ENCODE results near the gene ARIH2. TPM values are rescaled to one million over a fixed set of nuclear protein-coding genes. Genes with fewer than 3 reads are reported as not detected.

The ARIH2 gene
- total and polyA plus RNA-seq, 9 of the 15 experiments (the other 6 are each of a cell fraction or from before 2014, with no cell fraction given): 27.0 to 120 (median 108) TPM

GRCh38 chr3:48997714-48998637, 79.3 kb downstream of the ARIH2 start:
- H3K4me3 ChIP-seq: no peak overlapping the region
- no peaks in the 10 kb centered on the region for H4K20me1 ChIP-seq (replicated peaks; ENCODE audit: control insufficient read depth, insufficient read depth, low read length)
- intact Hi-C loops (cut with micrococcal nuclease): no loop called here
- no peaks in the 10 kb centered on the region for H3K36me3 ChIP-seq (ENCODE audit: control insufficient read depth, insufficient read depth, low read length)
- TF ChIP-seq ILK (tag; IDR thresholded peaks at IDR 0.05; ENCODE audit: borderline replicate concordance, low read depth) (no peak), RFX1 (IDR thresholded peaks at IDR 0.05) (peak; percentile 90), MYNN (IDR thresholded peaks at IDR 0.05) (peak; percentile 97), MYNN (CRISPR knock-in tag; IDR thresholded peaks at IDR 0.05) (no peak)
- H3K9ac ChIP-seq (ENCODE audit: insufficient read depth in 1 of 2, low read depth in 2 of 2, low read length in 2 of 2): peak overlapping the region in 1 of 2 experiments; percentile 76; a peak in 1 of 4 replicates
- peak; percentile 26; the same call in 2 of the 3 replicates for ATAC-seq
- no peaks in the 10 kb centered on the region for H3K9me1 ChIP-seq (ENCODE audit: control insufficient read depth, insufficient read depth, low read length)
- no peak overlapping the region for H2AFZ ChIP-seq (ENCODE audit: low read depth, low read length)
- no peaks in the 10 kb centered on the region for H3K79me2 ChIP-seq (ENCODE audit: control insufficient read depth, insufficient read depth, low read length)
- H3K9me3 ChIP-seq (replicated peaks; ENCODE audit: control insufficient read depth, insufficient read depth, low read depth, low read length): no peaks in the 10 kb centered on the region
- ChIA-PET POLR2A (interaction anchor here (1.0 to 1.5 kb wide), 2 partner anchors 10 kb away, joined by 5 read pairs; partner anchors contain the start of gene WDR6), CTCF (ENCODE audit: low intra/inter-chr PET ratio) (no interaction called here)
- peak in 2 of 4 experiments; percentile 20 to 38 for DNase-seq (ENCODE audit: extremely low read depth in 1 of 4, low spot score in 3 of 4)
- in situ Hi-C loops (cut with MboI): no loop called here
- H3K4me2 ChIP-seq (ENCODE audit: insufficient read depth, low read length): no peak overlapping the region
- no peaks in the 10 kb centered on the region for H3K27me3 ChIP-seq (ENCODE audit: control insufficient read depth in 2 of 2, insufficient read depth in 2 of 2, low read length in 2 of 2)
- FAIRE-seq: no peak
- no peak overlapping the region for H3K27ac ChIP-seq (ENCODE audit: extremely low read depth, low read depth, low read length)
- 44% methylated on average over 13 of the region's 20 CpGs for WGBS (ENCODE audit: insufficient coverage, low coverage, missing lambda C conversion rate)
- BruUV-seq (replicated peaks): no TSS peak
- peaks cover 0 to 10% of the 10 kb centered on the region in 2 experiments; a peak in 2 of 5 replicates for H3K4me1 ChIP-seq (replicated peaks in 1 of 2; ENCODE audit: control insufficient read depth in 2 of 2, insufficient read depth in 2 of 2, low read length in 2 of 2)
